ENCODE data around the gene DNAH17. TPM values are rescaled to one million over a fixed set of nuclear protein-coding genes. Genes with fewer than 3 reads are reported as not detected.

Gene DNAH17
- total and polyA plus RNA-seq, 2 of the 13 experiments (the other 11 are each of a cell fraction or from before 2014, with no cell fraction given): 0.86 to 1.6 TPM

DNA sequence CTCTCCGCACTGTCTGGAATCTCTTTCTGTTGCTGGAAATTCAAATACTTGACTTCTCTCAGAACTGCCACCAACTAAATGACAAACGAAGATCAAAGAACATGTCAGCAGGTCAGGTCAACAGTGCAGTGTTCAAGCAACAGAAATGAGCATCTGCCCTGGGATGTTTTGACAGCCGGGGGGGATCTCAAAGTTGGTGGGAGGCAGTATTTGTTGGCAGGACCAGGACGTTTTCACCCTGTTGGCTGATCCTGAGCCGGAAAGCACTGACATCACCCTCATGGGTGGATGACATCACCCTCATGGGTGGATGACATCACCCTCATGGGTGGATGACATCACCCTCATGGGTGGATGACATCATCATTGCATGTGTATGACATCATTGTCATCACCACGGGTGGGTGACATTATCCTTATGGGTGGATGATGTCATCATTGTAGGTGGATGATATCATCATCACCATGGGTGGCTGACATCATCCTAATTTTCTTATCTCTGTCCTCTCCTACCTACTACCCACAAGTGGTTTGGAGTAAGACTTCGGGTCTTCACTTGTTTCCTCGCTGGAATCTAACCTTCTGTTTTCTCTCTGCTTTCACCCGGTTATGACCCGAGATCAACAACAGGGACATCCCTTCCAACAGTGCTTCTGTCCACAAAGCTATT lies 18.9 kb downstream of the DNAH17 start (continued):
- TF ChIP-seq YEATS4 (CRISPR knock-in tag; IDR thresholded peaks at IDR 0.05; ENCODE audit: borderline replicate concordance) (no peak), NR2F1 (CRISPR knock-in tag; IDR thresholded peaks at IDR 0.05) (peak; percentile 92 to 97), ZZZ3 (CRISPR knock-in tag; IDR thresholded peaks at IDR 0.05; ENCODE audit: borderline replicate concordance) (no peak), ZNF318 (CRISPR knock-in tag; IDR thresholded peaks at IDR 0.05) (no peak), ZMYM2 (CRISPR knock-in tag; IDR thresholded peaks at IDR 0.05) (peak; percentile 64; the same call in 1 of the 2 replicates), CCDC6 (CRISPR knock-in tag; IDR thresholded peaks at IDR 0.05) (no peak), HES4 (CRISPR knock-in tag; IDR thresholded peaks at IDR 0.05; ENCODE audit: borderline replicate concordance) (no peak), ZC3H4 (CRISPR knock-in tag; IDR thresholded peaks at IDR 0.05; ENCODE audit: borderline replicate concordance) (no peak), ATF7-NPFF (CRISPR knock-in tag; IDR thresholded peaks at IDR 0.05; ENCODE audit: low read depth) (0 out of 2 replicates have a peak, but pooled peaks have one; percentile 27), TCF7L2 (IDR thresholded peaks at IDR 0.05; ENCODE audit: low read depth, low read length) (no peak), ZNF24 (IDR thresholded peaks at IDR 0.05) (peak; percentile 59; the same call in 1 of the 2 replicates), THAP11 (CRISPR knock-in tag; IDR thresholded peaks at IDR 0.05) (peak; percentile 38), ISL2 (CRISPR knock-in tag; IDR thresholded peaks at IDR 0.05) (0 out of 2 replicates have a peak, but pooled peaks have one; percentile 65)
- TF ChIP-seq, protein P1, sequence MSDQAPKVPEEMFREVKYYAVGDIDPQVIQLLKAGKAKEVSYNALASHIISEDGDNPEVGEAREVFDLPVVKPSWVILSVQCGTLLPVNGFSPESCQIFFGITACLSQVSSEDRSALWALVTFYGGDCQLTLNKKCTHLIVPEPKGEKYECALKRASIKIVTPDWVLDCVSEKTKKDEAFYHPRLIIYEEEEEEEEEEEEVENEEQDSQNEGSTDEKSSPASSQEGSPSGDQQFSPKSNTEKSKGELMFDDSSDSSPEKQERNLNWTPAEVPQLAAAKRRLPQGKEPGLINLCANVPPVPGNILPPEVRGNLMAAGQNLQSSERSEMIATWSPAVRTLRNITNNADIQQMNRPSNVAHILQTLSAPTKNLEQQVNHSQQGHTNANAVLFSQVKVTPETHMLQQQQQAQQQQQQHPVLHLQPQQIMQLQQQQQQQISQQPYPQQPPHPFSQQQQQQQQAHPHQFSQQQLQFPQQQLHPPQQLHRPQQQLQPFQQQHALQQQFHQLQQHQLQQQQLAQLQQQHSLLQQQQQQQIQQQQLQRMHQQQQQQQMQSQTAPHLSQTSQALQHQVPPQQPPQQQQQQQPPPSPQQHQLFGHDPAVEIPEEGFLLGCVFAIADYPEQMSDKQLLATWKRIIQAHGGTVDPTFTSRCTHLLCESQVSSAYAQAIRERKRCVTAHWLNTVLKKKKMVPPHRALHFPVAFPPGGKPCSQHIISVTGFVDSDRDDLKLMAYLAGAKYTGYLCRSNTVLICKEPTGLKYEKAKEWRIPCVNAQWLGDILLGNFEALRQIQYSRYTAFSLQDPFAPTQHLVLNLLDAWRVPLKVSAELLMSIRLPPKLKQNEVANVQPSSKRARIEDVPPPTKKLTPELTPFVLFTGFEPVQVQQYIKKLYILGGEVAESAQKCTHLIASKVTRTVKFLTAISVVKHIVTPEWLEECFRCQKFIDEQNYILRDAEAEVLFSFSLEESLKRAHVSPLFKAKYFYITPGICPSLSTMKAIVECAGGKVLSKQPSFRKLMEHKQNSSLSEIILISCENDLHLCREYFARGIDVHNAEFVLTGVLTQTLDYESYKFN (CRISPR knock-in tag; conservative IDR thresholded peaks at IDR 0.05): peak; percentile 81
- TF ChIP-seq, protein P2, sequence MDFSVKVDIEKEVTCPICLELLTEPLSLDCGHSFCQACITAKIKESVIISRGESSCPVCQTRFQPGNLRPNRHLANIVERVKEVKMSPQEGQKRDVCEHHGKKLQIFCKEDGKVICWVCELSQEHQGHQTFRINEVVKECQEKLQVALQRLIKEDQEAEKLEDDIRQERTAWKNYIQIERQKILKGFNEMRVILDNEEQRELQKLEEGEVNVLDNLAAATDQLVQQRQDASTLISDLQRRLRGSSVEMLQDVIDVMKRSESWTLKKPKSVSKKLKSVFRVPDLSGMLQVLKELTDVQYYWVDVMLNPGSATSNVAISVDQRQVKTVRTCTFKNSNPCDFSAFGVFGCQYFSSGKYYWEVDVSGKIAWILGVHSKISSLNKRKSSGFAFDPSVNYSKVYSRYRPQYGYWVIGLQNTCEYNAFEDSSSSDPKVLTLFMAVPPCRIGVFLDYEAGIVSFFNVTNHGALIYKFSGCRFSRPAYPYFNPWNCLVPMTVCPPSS (IDR thresholded peaks at IDR 0.05): no peak
- TF ChIP-seq, protein P3, sequence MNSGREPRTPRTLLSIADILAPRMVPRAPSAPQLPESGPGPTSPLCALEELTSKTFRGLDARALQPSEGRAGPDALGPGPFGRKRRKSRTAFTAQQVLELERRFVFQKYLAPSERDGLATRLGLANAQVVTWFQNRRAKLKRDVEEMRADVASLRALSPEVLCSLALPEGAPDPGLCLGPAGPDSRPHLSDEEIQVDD (CRISPR knock-in tag; IDR thresholded peaks at IDR 0.05; ENCODE audit: borderline replicate concordance): no peak

Data from HepG2 (cell line).